OCI-LY3 (cell line): ENCODE data around the gene PAPOLB.

Source experiments
- EZH2phosphoT487 ChIP-seq: fragments of 200-600 bp; shearing (Covaris generic); IDR thresholded peaks from 2 replicates; pipeline ENCODE4 v1.6.1; 2018; ENCODE audit warnings: antibody characterized with exemption, mixed run types, low read depth
- TF ChIP-seq, protein P1 (sequence below): fragments of 200-600, 300-600 bp; sonication (generic); IDR thresholded peaks from 2 replicates; pipeline ENCODE4 v1.5.1; 2014; ENCODE audit warnings: antibody characterized with exemption, low read length, low read depth

DNA sequence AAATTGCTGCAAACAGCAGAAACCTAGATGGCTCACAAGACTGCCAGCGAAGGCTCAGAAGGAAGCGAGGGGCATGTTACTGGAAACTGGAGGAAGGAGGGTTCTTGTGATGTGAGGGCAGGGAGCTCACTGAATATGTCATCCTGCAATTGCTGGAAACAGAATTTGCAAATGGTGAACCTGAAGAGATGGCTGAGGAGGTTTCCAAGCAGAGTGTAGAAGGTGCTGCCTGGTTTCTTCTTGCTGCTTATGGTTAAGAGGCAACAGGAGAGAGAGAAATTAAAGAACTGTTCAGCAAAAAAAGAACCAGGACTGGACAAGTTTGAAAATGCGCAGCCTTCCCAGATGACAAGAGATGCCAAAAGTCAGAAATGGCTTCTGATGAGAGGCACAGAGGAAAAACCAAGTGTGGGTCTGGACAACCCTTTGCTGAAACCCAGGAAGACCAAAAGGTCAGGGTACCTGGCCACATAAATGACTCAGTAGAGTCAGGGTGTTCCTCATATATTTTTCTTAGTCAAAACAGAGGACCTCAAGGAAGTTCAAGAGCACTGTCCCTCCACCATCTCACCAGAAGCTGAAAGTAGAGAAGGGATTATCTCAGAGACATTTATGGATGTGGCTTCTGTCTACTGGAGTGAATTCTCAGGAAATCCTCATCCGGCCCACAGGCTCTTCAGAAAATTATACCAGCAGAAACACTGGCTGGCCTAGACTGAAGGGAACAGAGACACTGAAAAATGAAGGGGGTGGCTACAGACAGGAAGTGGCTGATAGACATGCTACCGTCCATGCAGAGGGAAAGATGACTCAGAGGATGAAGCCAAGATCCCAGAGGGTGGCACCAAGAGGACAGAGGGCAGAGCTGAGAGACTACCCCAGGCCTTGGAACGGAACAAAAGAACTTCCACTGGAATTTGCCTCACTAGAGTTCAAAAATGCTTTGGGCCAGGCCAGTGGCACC is 10.1 kb downstream of the PAPOLB start:
- TF ChIP-seq, protein P1, sequence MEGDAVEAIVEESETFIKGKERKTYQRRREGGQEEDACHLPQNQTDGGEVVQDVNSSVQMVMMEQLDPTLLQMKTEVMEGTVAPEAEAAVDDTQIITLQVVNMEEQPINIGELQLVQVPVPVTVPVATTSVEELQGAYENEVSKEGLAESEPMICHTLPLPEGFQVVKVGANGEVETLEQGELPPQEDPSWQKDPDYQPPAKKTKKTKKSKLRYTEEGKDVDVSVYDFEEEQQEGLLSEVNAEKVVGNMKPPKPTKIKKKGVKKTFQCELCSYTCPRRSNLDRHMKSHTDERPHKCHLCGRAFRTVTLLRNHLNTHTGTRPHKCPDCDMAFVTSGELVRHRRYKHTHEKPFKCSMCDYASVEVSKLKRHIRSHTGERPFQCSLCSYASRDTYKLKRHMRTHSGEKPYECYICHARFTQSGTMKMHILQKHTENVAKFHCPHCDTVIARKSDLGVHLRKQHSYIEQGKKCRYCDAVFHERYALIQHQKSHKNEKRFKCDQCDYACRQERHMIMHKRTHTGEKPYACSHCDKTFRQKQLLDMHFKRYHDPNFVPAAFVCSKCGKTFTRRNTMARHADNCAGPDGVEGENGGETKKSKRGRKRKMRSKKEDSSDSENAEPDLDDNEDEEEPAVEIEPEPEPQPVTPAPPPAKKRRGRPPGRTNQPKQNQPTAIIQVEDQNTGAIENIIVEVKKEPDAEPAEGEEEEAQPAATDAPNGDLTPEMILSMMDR, result no peak
- no peak for TF ChIP-seq EZH2phosphoT487
